ENCODE measurements around the gene DPAGT1. TPM values are rescaled to one million over a fixed set of nuclear protein-coding genes. Genes with fewer than 3 reads are reported as not detected.
A peak's percentile ranks its signal among the peaks of the same experiment; 100 is the strongest.

Gene DPAGT1
- total and polyA plus RNA-seq, 2 of the 8 experiments (the other 6 are each of a cell fraction or from before 2014, with no cell fraction given) = 59.8 to 236 TPM

DNA sequence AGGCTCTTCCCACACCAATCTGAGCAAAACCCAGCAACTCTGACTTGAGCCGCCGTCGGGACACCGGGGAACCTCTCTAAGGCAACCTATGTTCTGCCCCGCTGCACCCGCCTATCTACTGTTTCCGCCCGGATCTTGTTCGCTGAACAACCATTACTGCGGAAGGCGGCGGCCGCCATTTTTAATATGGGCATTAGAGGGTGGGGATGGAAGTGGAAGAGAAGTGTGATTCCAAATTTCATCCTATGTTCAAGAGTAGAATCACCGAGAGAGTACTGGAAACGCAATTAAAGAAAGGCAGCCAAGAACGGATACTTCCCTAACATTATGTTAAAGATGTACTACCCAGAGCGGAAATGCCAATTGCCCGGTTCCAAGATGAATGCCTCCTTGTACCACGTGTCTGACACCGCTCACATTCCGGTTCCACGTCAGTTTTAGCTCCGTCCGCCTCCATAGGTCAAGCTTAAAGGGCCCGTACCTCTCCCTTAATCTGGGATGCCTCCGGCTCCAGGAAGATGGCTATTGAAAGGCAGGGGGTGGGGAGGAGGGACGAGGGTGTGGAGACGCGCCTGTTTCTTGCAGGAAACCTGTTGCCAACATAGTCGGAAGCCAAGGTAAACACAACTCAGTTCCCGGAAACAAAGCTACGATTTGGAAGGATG is at the start of gene DPAGT1 (continued):
- TF ChIP-seq EP300 (IDR thresholded peaks at IDR 0.05; ENCODE audit: borderline replicate concordance in 1 of 2, low read depth in 2 of 2, low read length in 2 of 2) (peak in 1 of 2 experiments; percentile 50; a peak in 1 of 3 replicates), CHD1 (IDR thresholded peaks at IDR 0.05; ENCODE audit: low read depth, low read length) (no peak), EGR1 (IDR thresholded peaks at IDR 0.05; ENCODE audit: borderline replicate concordance, low read depth, low read length) (peak; percentile 69; the same call in 1 of the 2 replicates), RFX5 (IDR thresholded peaks at IDR 0.05; ENCODE audit: borderline replicate concordance, low read depth, low read length) (no peak), RXRA (IDR thresholded peaks at IDR 0.05; ENCODE audit: insufficient read depth, low read depth, low read length) (no peak), POLR2AphosphoS5 (IDR thresholded peaks at IDR 0.05; ENCODE audit: low read depth, low read length) (peak; percentile 55), CREB1 (IDR thresholded peaks at IDR 0.05) (peak; percentile 70), CEBPB (IDR thresholded peaks at IDR 0.05; ENCODE audit: low read depth, low read length) (no peak), SIRT6 (IDR thresholded peaks at IDR 0.05; ENCODE audit: low read length) (no peak), CTBP2 (IDR thresholded peaks at IDR 0.05; ENCODE audit: borderline replicate concordance, insufficient read depth, insufficient read length, low read length) (no peak), TCF12 (IDR thresholded peaks at IDR 0.05; ENCODE audit: low read depth, low read length) (no peak)
